GM19467 (cell line): ENCODE results near the gene HSFY2.
"Not testable (repeated sequence)": the region's sequence is repeated elsewhere in the genome, so short reads cannot be mapped to it uniquely, and the experiment has no call there.

ENCODE experiments used
- ATAC-seq: cut with Tn5 transposase; IDR thresholded peaks from one replicate; pipeline ENCODE4 v1.9.1; 2021; ENCODE audit warnings: mild to moderate bottlenecking, moderate library complexity; ENCODE audit not compliant: unreplicated experiment

HSFY2 gene

GRCh38 chrY:18773635-18774034 lies at the start of gene HSFY2:
HSFY2 (minus strand) TSS chrY:18773735; CDS start chrY:18773618, 117 bp downstream.
- not testable (repeated sequence) for ATAC-seq

- ATAC-seq: not testable (repeated sequence)
Observed at GRCh38 chrY:18815751-18816150, 42.2 kb upstream of the HSFY2 start.

- ATAC-seq: not testable (repeated sequence)
Observed at GRCh38 chrY:18788757-18789406, 15.3 kb upstream of the HSFY2 start.

GRCh38 chrY:18754077-18754476 lies 19.5 kb downstream of the HSFY2 start:
- ATAC-seq: not testable (repeated sequence)

- ATAC-seq: not testable (repeated sequence)
Observed at GRCh38 chrY:18753133-18753815, 20.3 kb downstream of the HSFY2 start.

- not testable (repeated sequence) for ATAC-seq
Observed at GRCh38 chrY:18723714-18724113, 49.8 kb downstream of the HSFY2 start.
